H1 (cell line): ENCODE results near the gene BICRAL.

ENCODE experiments used
- EP300 ChIP-seq, 2 experiments: IDR thresholded peaks; 1 replicate in 1 of 2; 2 replicates in 1 of 2; pipeline ENCODE4 v1.6.1; 2011 to 2012; ENCODE audit warnings: low read depth in 2 of 2, low read length in 2 of 2, mild to moderate bottlenecking in 2 of 2, borderline replicate concordance in 1 of 2, inconsistent platforms in 1 of 2, moderate library complexity in 1 of 2
- EZH2 ChIP-seq: fragments of 200-600 bp; sonication (generic); IDR thresholded peaks from 2 replicates; pipeline ENCODE4 v1.7.1; 2012; ENCODE audit warnings: low read depth, mild to moderate bottlenecking, moderate library complexity, low read length, inconsistent platforms; ENCODE audit not compliant: severe bottlenecking
- FOSL1 ChIP-seq: IDR thresholded peaks from 2 replicates; pipeline ENCODE4 v1.6.1; 2011; ENCODE audit warnings: mild to moderate bottlenecking, low read depth, low read length, moderate library complexity; ENCODE audit not compliant: insufficient read depth
- JUN ChIP-seq: IDR thresholded peaks from 2 replicates; pipeline ENCODE4 v1.6.1; 2011; ENCODE audit warnings: low read depth, mild to moderate bottlenecking, improper control_type of control experiment, low read length
- MAFK ChIP-seq: IDR thresholded peaks from 2 replicates; pipeline ENCODE4 v1.6.1; 2012; ENCODE audit warnings: low read depth, mild to moderate bottlenecking, improper control_type of control experiment, low read length
- NRF1 ChIP-seq: IDR thresholded peaks from 2 replicates; pipeline ENCODE4 v1.6.1; 2011; ENCODE audit warnings: mild to moderate bottlenecking, low read depth, low read length, improper control_type of control experiment
- POLR2A ChIP-seq, 2 experiments: IDR thresholded peaks; 1 replicate in 1 of 2; 2 replicates in 1 of 2; pipeline ENCODE4 v1.6.1; 2011; ENCODE audit warnings: low read depth in 2 of 2, low read length in 2 of 2, mild to moderate bottlenecking in 2 of 2; ENCODE audit errors: control extremely low read depth in 1 of 2
- RBBP5 ChIP-seq: IDR thresholded peaks from 2 replicates; pipeline ENCODE4 v1.7.1; 2012; ENCODE audit warnings: low read depth, mild to moderate bottlenecking, inconsistent platforms, low read length, moderate library complexity, borderline replicate concordance
- SIN3A ChIP-seq, 2 experiments: IDR thresholded peaks in 1 of 2; conservative IDR thresholded peaks in 1 of 2; 2 replicates each; pipeline ENCODE4 v1.6.1; 2011 to 2012; ENCODE audit warnings: low read length in 2 of 2, improper control_type of control experiment in 1 of 2, low read depth in 1 of 2, mild to moderate bottlenecking in 1 of 2
- TF ChIP-seq, protein P1 (sequence below), 3 experiments: IDR thresholded peaks; 1 replicate in 2 of 3; 2 replicates in 1 of 3; pipeline versions ENCODE4 v1.5.1 to v1.6.1; 2011; ENCODE audit warnings: low read length in 3 of 3, mild to moderate bottlenecking in 3 of 3, inconsistent platforms in 2 of 3, low read depth in 1 of 3, moderate library complexity in 1 of 3; ENCODE audit not compliant: insufficient read depth in 1 of 3; ENCODE audit errors: control extremely low read depth in 1 of 3

DNA sequence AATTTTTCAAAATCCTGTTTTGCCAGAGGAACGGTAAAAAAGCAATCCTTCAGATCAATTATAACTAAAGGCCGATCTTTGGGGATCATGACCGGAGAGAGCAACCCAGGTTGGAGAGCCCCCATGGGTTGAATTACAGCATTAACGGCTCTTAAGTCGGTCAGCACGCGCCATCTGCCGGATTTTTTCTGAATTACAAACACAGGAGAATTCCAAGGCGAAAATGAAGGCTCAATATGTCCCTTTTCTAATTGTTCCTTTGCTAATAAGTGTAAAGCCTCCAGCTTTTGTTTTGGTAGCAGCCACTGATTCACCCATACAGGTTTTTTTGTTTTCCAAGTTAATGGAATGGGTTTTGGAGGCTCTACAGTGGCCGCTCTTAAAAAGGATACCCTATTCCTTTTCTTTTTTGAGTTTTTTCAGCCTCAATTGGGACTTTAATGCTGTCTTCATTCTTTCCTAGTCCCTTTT is 117.1 kb downstream of the BICRAL start:
- TF ChIP-seq, protein P1, sequence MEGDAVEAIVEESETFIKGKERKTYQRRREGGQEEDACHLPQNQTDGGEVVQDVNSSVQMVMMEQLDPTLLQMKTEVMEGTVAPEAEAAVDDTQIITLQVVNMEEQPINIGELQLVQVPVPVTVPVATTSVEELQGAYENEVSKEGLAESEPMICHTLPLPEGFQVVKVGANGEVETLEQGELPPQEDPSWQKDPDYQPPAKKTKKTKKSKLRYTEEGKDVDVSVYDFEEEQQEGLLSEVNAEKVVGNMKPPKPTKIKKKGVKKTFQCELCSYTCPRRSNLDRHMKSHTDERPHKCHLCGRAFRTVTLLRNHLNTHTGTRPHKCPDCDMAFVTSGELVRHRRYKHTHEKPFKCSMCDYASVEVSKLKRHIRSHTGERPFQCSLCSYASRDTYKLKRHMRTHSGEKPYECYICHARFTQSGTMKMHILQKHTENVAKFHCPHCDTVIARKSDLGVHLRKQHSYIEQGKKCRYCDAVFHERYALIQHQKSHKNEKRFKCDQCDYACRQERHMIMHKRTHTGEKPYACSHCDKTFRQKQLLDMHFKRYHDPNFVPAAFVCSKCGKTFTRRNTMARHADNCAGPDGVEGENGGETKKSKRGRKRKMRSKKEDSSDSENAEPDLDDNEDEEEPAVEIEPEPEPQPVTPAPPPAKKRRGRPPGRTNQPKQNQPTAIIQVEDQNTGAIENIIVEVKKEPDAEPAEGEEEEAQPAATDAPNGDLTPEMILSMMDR (IDR thresholded peaks at IDR 0.05; ENCODE audit: control extremely low read depth in 1 of 3, insufficient read depth in 1 of 3, low read depth in 1 of 3, low read length in 3 of 3): peak in 2 of 3 experiments; percentile 53 to 83; a peak in 3 of 4 replicates
- TF ChIP-seq NRF1 (no peak), RBBP5 (no peak), EZH2 (no peak), POLR2A (IDR thresholded peaks at IDR 0.05; ENCODE audit: control extremely low read depth in 1 of 2, low read depth in 2 of 2, low read length in 2 of 2) (no peak), SIN3A (conservative IDR thresholded peaks at IDR 0.05 in 1 of 2, IDR thresholded peaks at IDR 0.05 in 1 of 2; ENCODE audit: low read depth in 1 of 2, low read length in 2 of 2) (no peak), FOSL1 (no peak), EP300 (IDR thresholded peaks at IDR 0.05; ENCODE audit: borderline replicate concordance in 1 of 2, low read depth in 2 of 2, low read length in 2 of 2) (no peak), MAFK (no peak), JUN (no peak)
